Measurements from ENCODE around the gene CACNA1A.

Gene CACNA1A

DNA sequence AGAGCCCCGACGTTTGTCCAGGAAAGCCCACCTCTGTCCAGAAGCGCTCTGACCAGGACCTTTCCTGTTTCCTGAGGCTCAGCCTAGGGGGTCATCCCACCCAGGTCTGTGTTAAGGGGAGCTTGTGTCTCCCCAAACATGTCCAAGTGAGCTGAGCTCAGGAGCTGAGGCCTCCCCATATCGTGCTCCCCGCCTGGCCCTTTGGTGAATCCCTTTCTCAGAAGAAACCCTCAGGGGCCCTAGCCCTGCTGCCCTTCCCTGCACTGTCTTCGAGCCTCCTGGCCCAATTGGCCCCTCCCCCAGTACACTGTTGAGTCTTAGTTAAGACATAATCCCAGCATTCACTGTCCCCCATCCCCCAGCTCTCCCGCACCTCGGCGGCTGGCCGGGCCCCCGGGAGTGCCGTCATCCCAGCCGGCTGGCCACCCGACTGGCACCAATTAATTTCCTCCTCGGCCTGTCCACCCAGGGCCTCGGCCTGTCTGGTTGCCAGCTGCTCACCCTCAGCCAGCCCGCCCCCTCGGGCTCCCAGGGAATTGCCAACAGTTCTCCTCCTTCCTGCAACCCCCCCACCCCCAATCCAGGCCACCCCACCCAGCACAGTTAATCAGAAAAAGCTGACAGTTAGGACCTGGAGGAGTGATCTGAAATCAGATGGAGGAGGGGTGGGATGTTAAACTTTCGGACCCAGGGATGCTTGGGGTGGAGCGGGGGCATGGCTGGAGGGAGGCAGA is 342.5 kb downstream of the CACNA1A start:
- DNase-seq (ENCODE audit: low read depth): no peak

- DNase-seq (ENCODE audit: low read depth): peak; percentile 73
Observed at GRCh38 chr19:13162724-13163608, 343.3 kb downstream of the CACNA1A start.

DNA sequence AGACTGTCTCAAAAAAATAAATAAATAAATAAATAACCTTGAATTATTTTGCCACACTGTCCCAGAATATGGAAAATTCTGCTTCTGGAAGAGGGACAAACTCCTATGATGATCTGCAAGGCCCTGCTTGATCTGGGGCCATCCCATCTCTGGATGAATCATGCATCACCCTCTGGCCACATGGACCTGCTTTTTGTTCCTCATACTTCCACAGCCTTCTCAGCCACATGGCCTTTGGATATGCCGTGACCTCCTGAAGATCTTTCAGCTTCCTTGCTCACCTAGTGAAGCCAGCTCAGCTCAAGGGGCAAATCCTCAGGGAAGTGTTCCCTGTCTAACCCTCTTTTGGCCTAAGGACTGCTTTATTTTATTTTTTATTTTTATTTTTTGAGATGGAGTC is 345.7 kb downstream of the CACNA1A start:
- no peak for DNase-seq (ENCODE audit: low read depth)

DNA sequence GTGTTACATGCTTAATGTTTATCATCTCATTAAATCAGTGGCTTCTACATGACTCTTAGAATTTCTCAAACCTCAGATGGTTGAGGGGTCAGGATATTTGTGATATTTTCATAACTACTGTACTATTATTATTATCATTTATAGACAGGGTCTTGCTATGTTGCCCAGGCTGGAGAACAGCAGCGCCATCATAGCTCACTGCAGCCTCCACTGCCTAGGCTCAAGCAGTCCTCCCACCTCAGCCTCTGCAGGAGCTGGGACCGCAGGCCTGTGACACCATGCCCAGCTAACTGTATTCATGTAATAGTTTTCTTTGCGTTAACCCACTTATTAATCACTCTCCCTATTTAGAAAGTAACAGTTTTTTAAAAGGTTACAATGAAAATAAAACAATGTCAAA is 346.6 kb downstream of the CACNA1A start:
- no peak for DNase-seq (ENCODE audit: low read depth)
